HG03159 (cell line): ENCODE results near the gene ANXA6.

Experiments used
- ATAC-seq: cut with Tn5 transposase; IDR thresholded peaks from one replicate; pipeline ENCODE4 v1.9.1; 2021; ENCODE audit warnings: mild to moderate bottlenecking, moderate library complexity; ENCODE audit not compliant: unreplicated experiment

ANXA6 gene

DNA sequence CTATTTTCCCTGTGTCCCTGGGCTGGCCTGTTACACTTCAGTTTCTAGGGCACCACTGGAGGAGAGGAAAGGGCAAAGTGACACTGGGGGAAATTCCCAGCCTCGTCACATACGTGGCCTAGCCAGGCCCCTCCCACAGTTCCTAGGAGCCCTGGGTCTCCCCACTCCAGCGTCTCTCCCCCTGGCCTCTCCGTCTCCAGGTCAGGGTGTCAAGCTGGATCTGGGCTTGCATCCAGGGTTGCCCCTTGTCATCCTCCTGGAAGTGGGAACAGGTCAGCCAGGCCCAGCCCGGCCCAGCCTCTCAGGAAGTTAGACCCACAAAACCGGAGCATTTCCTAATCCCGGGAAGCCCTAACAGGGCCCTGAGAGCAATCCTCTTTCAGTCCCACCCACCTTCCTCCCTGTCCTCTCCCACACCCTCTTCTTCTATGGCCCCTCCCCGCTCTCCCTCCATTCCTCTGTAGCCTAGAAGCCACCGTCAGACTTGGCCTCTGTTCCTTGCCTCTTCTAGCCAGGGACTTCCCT lies 72.0 kb downstream of the ANXA6 start:
- no peak for ATAC-seq

DNA sequence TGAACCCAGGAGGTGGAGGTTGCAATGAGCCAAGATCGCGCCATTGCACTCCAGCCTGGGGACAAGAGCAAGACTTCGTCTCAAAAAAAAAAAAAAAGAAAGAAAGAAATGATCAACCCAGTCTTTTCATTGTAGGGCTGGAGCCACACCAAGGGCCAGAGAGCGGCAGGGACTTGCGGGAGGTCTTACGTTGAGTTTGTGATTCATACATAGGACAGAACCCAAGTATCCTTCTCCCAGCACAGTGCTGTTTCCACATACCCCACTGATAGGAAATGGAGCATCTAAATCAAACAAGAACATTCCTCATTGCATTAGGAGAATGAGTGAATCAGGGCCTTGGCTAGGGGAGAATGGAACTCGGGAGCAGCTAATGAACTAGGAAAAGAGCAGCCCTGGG lies 73.2 kb downstream of the ANXA6 start:
- ATAC-seq, result no peak

DNA sequence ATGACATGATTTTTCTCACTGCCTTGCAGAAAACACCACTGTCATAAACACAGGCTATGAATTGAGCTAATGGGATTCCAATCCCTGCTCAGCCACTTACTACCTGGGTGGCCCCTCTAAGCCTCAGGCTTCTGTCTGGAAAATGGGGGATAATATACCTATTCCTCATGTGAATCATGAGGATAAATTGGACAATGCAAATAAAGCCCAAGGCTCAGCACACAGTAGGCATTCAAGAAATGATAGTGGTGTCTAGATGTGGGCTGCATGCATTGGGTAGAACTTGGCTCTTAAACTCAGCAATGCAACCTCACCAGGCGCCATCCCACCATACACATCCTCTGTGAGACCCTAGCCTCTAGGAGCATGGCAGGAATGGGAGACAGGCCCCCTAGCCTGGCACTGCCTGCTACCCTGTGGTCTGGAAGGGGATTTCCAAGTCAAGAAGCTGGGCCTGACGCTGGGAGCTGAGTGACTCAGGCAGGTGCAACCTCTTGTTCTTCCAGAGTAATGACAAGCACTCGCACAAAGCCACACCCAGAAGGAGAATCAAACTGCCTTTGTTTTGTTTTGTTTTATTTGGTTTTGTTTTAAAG lies 74.4 kb downstream of the ANXA6 start:
- ATAC-seq, result no peak

DNA sequence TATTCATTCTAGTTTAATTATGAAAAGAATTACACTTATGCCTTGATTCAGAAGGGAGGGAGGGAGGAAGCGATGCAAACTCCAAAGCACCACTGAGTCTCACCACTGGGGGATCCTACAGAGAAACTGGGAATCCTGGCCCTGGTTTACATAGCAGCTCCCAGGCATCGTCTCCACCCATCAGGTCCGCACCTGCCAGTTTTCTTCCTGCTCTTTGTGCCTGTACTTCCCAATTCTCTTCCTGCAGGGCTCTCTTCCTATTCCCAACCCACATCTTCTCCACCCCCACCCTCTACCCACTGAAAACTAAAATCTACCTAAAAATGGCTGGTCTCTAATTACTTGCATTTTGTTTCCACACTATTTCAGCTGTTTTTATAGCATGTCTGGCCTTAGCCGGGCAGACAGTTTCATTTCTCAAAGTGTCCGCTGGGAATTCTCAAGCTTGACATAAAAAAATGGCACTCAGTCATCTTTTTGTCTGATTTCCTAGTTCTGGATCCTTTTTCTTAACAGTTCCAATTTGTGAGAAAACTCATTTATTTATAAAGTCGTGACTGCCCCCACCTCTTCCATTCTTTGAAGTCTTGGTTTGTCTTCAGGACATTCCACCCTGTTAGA lies 75.2 kb downstream of the ANXA6 start:
- no peak for ATAC-seq

DNA sequence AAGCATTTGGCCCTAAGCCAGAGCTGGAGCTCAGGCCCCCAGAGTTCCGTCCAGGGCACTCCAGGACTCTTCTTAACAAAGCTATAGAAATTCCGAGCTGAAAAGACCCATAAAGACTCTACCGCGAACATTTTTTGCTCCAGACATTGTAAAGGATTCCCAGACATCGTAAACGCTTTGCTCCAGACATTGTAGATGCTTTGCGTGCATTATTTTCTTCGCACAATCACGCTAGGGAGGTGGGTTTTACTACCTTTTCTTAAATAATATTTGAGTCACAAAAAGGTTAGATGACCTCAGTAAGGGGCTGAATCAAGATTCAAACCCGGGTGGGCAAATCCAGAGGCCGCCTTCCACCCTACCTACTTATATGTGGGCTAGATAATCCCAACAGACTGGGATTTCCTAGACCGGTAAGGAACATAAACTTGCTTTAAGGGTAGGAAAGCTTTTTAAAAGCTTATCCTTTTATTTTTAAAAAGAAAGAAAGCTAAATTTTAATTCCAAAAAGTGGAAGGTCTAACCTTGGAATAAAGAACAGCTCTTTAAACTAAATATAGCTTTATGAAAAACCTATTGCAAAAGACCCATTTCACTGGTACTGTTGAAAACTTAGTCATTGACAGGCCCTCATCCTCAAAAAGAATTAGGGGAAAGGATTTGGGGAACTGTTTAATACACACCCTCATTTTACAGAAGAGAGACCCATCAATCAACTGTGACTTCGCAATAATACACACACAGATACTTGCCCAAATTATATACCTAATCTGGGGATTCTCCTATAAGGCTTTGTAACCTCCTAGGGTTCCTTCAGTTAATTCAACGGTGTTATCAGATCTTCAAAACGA lies 75.9 kb downstream of the ANXA6 start:
- ATAC-seq, result no peak

DNA sequence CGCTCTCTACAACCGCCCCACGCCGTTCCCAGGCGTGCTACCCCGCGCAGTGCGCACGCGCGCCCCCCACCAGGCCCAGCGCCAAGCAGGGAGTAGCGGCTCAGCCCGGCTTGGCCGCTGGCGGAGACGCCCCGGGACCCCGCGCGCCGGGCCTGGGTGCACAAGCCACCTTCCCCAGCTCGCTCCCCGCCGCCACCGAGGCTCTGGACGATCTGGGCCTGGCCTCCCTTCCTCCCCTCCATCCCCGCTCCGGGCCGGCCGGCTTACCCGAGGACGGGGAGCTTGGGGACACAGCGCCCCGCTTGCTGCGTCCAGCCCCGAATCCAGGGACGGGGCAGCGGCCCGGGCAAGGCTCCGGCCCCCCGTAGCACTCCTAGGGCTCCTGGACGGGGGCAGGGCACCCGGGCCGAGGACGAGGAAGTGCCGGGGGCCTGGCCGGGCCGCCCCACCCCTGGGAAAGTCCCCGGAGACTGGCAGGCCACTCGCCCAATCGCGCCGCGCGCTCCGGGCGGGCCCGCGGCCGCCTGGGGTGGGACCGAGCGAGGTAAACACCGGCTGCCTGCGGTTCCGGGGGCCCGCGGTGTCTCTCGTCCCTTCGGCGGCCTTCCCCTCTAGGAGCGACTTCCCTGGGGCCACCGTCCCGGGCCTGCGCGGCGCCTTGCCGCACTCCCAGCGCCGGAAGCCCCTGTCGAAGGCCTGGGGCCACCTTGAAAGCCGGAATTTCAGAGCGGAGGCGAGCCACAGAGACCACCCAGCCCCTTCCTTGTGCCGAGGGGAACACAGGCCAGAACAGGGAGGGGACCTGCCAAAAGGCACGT lies 76.8 kb downstream of the ANXA6 start, which contains the start of gene TNIP1:
TNIP1 (minus strand) TSS at position 422 of the 818 bp plus-strand sequence. CDS start 15,939 bp downstream, outside the sequence.
- ATAC-seq, result peak; percentile 80

DNA sequence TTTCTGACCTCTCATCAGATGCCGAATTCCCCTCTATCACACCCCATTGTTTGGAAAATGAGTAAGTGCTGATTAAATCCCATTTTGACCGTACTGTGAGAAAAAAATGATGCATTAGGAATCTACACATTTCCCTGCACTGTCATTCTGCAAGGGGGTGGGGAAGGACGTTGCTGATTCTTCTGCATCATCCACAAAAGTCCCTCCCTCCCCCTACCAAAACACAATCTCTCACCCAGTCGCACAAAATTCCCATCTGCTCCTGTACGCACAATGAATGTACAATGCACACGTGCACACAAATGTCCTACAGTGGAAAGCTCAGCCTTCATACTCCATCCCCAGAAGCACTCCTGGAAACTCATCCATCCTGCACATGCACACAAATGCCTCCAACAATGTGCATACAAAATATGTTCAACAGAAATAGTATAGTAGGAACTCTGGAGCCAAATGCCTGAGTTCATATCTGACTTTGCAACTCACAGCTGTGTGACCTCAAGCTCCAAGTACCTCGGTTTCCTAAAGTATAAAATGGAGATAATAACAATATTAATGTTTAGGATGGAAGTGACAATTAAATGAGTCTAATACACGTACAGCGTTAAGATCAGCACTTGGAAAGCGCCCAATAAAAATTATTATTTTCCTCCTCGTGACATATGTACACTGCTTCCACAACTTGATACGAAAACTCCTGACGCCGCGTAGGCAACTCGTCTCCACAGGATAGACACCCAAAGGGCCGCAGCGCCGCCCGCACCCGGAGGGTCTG lies 77.6 kb downstream of the ANXA6 start:
- ATAC-seq, result no peak

DNA sequence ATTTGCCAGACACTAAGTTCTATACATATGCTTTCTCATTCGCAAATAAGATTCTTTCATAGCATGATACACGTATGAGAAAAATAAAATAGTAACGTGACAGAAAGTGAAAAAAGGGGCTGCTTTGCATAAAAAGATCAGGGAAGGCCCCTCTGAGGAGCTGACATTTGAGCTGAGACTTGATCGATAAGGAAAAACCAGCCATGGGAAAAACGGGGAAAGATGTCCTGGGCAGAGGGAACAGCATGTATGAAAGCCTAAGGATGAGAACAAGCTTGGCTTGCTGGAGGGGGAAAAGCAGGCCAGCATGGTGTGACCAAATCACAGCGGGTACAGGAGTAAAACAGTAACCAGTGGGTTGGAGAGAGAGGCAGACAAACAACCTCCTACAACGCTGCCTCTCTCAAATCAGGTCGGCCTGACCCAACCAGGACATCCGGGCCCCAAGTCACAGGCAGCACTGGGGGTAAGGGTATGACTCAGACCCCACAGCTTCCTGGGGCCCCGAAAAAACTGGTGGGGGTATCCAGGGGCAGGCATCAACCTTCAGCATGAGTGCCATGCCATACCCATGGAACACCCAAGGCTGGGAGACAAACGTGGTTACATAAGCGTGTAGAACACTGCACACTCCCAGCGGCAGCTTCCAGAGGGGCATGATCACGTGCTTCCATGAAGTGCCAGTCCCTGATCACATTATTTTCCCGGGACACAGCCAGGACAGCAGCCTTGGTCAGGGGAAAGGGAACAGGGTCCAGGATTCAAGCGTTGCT lies 78.9 kb downstream of the ANXA6 start:
- peak; percentile 60 for ATAC-seq

DNA sequence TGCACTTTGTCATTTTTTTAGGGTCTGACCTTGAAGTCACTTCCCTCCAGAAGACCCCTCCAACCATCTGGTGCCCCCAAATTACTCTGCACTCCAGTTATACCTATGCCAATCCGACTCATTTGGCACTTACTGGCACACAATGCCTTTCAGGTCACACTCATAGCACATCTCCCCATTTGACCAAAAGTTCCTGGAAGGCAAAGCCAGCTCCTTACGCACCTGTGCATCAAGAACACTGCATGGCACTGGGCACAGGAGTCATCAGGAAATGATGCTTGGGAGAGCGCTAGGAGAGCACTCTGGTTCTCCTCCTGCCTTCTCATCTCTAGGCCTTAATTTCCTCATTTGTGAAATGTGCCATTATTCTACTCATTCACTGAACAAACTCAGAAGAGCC lies 79.6 kb downstream of the ANXA6 start:
- ATAC-seq, result no peak

DNA sequence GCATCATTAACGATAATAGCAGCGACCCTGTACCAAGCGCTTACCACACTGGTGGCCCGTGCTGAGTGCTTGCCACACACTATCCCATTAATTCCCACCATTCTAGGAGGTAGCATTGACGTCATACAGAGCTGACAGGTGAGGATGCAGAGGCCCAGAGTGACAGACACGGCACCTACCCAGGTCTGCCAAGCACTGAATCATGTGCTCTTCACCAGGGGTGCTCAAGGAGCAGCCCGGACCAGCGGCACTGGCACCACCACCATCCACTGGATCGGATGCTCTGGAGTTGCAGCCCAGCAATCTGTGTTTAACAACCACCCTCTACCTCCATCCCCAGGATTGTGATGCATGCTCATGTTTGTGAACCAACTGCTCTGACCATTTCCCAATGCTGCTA lies 80.2 kb downstream of the ANXA6 start:
- no peak for ATAC-seq

DNA sequence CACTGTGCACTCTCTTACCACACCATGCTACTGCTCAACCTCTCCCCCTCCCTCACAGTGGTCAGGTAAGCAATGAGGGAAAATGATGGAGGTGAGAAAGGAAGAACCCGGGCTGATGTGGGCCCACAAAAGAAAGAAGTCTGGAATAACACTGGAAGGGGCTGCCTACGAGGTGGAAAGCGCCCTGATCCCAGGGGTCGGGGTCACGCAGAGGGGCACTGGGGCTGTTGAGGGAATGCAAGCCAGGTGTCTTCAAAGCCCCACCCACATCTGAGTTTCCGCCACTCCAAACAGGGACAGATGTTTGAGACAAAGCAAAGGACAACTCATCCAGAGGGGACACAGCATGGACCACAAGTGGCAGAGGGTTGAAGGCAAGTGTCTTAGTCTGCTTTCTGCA lies 81.0 kb downstream of the ANXA6 start:
- ATAC-seq, result no peak

DNA sequence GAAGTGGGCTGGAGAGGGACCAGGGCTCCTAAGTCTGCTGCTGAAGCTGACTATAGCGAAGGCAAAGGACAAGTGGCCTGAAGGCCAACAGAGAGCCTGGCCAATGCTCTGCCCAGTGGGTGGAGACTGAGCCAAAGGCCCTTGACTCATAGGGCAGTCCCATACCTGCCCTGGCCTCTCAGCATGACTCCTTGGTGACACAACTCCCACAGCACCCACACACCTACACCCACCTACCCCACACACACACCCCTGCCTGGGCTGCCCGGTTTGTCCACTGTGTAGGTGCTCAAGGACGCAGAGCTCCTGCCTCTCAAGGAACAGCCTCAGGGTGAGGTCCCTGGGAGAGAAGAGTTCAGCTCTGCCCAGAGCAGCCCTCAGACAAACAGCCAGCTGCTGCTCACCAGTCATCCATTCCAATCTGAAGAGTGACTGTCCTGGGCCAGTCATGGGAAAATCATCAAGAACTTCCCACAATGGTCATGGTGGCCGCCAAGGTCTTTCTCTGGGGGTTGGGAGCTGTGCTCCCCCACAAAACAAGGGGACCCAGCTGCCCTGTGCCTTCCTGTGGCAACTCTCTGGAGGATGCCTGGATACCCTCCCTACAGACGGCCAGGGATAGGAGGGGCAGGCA lies 81.8 kb downstream of the ANXA6 start:
- ATAC-seq, result no peak

DNA sequence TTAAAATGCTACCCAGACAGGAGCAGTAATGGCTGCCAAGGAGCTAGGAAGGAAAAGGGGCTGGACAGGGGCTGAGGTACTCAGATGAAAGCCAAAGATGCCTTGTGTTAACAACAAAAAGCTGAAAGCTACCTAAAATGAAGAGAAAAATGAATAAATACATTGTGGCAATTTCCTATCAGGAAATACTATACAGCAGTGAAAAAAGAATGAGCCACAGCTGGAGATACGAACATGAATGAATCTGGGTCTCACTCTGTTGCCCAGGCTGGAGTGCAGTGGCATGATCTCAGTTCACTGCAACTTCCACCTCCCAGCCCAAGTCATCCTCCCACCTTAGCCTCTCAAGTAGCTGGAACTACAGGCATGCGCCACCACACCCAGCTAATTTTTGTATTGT lies 83.0 kb downstream of the ANXA6 start:
- no peak for ATAC-seq

DNA sequence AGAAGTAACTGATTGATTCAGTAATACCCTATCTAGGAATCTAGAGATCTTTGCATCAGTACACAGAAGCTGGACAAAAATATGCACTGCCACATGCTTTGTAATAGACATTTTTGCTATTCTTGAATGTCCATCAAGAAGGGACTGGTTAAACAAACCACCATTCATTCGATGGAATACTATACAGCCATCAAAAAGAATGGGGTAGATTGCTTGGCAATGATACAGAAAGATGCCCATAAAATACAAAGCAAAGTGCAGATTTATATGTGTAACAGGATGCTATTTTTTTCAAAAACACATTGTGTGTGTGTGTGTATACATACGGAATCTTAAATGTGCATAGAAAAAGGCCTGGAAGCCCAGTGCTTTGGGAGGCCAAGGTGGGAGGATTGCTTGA lies 84.3 kb downstream of the ANXA6 start:
- no peak for ATAC-seq

DNA sequence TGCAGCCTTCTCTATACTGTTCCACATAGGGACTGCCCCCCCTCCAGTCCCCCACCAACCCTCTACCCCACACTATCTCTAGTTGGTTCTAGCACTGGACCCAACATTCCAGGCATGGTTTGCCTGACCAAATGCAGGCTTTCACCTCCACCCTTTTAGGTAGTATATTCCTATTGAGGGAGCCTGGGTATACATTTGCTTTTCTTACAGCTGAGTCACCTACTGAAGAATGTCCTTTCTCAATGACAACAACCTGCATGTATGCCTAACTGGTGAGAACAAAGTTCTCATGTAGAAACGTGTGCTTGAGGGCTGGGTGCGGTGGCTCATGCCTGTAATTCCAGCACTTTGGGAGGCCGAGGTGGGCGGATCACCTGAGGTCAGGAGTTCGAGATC lies 85.0 kb downstream of the ANXA6 start:
- no peak for ATAC-seq

DNA sequence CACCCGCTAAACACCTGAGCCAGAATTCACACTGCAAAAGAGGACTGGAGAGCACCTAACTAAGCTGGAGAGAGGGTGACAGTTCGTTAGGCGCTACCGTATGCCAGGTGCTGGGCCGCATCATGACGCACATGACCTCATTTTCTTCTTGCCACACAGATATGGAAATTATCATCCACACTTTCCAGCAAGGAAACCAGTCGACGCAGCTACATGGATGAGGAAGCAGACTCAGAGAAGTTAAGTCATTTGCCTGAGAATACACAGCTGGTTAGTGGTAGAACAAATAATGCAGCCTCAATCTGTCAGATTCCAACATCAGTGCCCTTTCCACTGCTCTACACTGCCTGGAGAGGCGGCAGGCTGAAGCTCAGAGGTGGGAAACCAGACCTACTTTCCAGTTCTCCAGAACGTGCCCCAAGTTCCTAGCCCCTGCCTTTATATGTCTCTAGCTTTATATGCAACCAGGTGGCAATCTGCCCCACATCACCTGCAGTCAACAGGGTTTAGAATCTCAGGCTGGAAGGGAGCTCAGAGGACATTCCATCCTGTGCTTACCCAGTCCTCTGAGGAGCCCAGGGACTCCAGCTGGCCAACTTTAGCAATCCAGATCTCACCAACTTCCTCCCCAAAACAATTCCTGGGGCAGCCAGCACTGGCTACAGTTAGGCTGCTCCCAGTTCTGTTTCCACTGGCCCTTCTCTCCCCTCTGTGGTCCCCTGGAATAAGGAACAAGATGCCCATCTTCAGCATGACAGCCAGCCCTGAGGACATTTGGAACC lies 85.5 kb downstream of the ANXA6 start:
- ATAC-seq, result no peak

DNA sequence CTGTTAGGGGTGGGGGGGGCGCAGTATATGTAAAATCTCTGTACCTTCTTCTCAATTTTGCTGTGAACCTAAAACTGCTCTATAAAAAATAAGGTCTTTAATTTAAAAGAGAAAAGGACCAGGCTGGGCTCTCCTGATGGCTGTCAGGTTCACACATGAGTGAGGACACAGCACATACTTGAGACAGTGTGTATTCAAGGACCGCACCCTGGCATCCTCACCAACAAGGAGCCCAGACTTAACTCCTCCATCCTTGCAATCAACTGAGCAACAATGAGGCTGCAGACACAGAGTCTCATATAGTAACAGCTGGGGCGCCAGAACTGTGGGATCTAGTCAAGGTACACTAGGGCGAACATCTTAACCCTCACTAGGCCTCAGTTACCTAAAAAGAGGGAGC lies 86.6 kb downstream of the ANXA6 start:
- no peak for ATAC-seq

DNA sequence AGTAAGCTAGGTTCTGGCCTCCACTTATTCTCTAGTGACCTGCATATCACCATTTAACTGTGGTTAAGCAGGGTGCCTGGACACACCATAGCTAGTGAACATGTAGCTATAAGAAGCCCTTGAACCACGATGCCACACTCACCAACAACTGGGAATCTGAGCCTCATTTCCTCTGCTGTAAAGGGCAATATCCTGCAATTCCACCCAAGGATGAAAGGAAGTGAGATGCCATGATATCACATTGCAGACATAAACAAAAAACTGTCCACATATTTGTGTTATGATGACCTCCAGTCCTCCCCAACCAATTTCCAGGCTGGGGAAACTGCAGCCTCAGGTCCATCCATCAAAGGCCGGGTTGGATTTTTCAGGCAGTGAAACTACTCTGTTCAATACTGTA lies 87.1 kb downstream of the ANXA6 start:
- no peak for ATAC-seq
